ENCODE measurements around the gene MXRA7.

GRCh38 chr17:76678330-76678729, 32.4 kb downstream of the MXRA7 start:
- TF ChIP-seq ZBTB7A (IDR thresholded peaks at IDR 0.05; ENCODE audit: low read depth) = no peak
- no peak for TF ChIP-seq TCF12 (IDR thresholded peaks at IDR 0.05; ENCODE audit: low read depth)
- TF ChIP-seq CEBPB (IDR thresholded peaks at IDR 0.05) = no peak
- TF ChIP-seq REST (IDR thresholded peaks at IDR 0.05; ENCODE audit: low read depth) = no peak
- TF ChIP-seq USF1 (IDR thresholded peaks at IDR 0.05) = no peak
- no peak for TF ChIP-seq YY1 (IDR thresholded peaks at IDR 0.05; ENCODE audit: low read depth)
- no peak for TF ChIP-seq CREB1 (IDR thresholded peaks at IDR 0.05; ENCODE audit: low read depth)
- TF ChIP-seq RAD21 (IDR thresholded peaks at IDR 0.05; ENCODE audit: low read depth) = no peak
- TF ChIP-seq MAX (IDR thresholded peaks at IDR 0.05) = no peak
- TF ChIP-seq EP300 (IDR thresholded peaks at IDR 0.05; ENCODE audit: borderline replicate concordance) = no peak
- no peak for TF ChIP-seq EGR1 (IDR thresholded peaks at IDR 0.05)
- no peak for TF ChIP-seq TAF1 (IDR thresholded peaks at IDR 0.05; ENCODE audit: low read depth)
- TF ChIP-seq FOXM1 (IDR thresholded peaks at IDR 0.05; ENCODE audit: borderline replicate concordance, low read depth) = no peak
- TF ChIP-seq TEAD4 (IDR thresholded peaks at IDR 0.05) = no peak

Data from Ishikawa (cell line).